ELF-1 (cell line): ENCODE measurements around the gene CPS1.

Experiments
- DNase-seq: peaks from one replicate; pipeline ENCODE4 v3.0.0-alpha.2; 2016; ENCODE audit warnings: low read depth, low spot score

The CPS1 gene

GRCh38 chr2:210604666-210605065, 48.3 kb downstream of the CPS1 start:
- DNase-seq: no peak

GRCh38 chr2:210606001-210606400, 49.6 kb downstream of the CPS1 start:
- DNase-seq: no peak

- DNase-seq: no peak
Observed at GRCh38 chr2:210611466-210611865, 55.1 kb downstream of the CPS1 start.

- no peak for DNase-seq
Observed at GRCh38 chr2:210616074-210616473, 59.7 kb downstream of the CPS1 start.

- DNase-seq: no peak
Observed at GRCh38 chr2:210617318-210617717, 60.9 kb downstream of the CPS1 start.

- DNase-seq: no peak
Observed at GRCh38 chr2:210617732-210618330, 61.4 kb downstream of the CPS1 start.

- peak; percentile 57 for DNase-seq
Observed at GRCh38 chr2:210620456-210620855, 64.1 kb downstream of the CPS1 start.

GRCh38 chr2:210623506-210623905, 67.1 kb downstream of the CPS1 start:
- no peak for DNase-seq

GRCh38 chr2:210626849-210627248, 70.5 kb downstream of the CPS1 start:
- no peak for DNase-seq

GRCh38 chr2:210630873-210631560, 74.6 kb downstream of the CPS1 start:
- no peak for DNase-seq

GRCh38 chr2:210633699-210634098, 77.3 kb downstream of the CPS1 start:
- no peak for DNase-seq

GRCh38 chr2:210635257-210635656, 78.9 kb downstream of the CPS1 start:
- DNase-seq: no peak

GRCh38 chr2:210642333-210642732, 85.9 kb downstream of the CPS1 start:
- DNase-seq: no peak

GRCh38 chr2:210647151-210647550, 90.8 kb downstream of the CPS1 start:
- DNase-seq: no peak

GRCh38 chr2:210654091-210654490, 97.7 kb downstream of the CPS1 start:
- no peak for DNase-seq

- DNase-seq: no peak
Observed at GRCh38 chr2:210655229-210655975, 99.0 kb downstream of the CPS1 start.

- no peak for DNase-seq
Observed at GRCh38 chr2:210657874-210658273, 101.5 kb downstream of the CPS1 start.

- DNase-seq: no peak
Observed at GRCh38 chr2:210660751-210661150, 104.4 kb downstream of the CPS1 start.

- DNase-seq: no peak
Observed at GRCh38 chr2:210662560-210662959, 106.2 kb downstream of the CPS1 start.

GRCh38 chr2:210663631-210664089, 107.3 kb downstream of the CPS1 start:
- DNase-seq: peak; percentile 14

GRCh38 chr2:210667711-210668110, 111.3 kb downstream of the CPS1 start:
- DNase-seq: no peak

GRCh38 chr2:210671065-210671464, 114.7 kb downstream of the CPS1 start:
- DNase-seq: no peak

GRCh38 chr2:210673117-210673516, 116.7 kb downstream of the CPS1 start:
- no peak for DNase-seq
